Activated B cell treated with CpG ODN at 0.5 μM for 24 hours (primary cell): Measurements from ENCODE around the gene KCTD8. TPM values are rescaled to one million over a fixed set of nuclear protein-coding genes. Genes with fewer than 3 reads are reported as not detected.

Experiments used
- ATAC-seq: fragments of 200-7000 bp; cut with Tn5 transposase; one replicate; pipeline ENCODE4 v1.10.0; 2021; ENCODE audit warnings: low read depth, mild to moderate bottlenecking, moderate library complexity
- CTCF ChIA-PET: fragments of 350-600 bp; sonication (Branson Sonifier 250); formaldehyde crosslinking; loops from one replicate; lab custom pipeline; 2021; ENCODE audit warnings: antibody characterized with exemption; lab: Charles Lee
- POLR2A ChIA-PET: fragments of 350-600 bp; sonication (Branson Sonifier 250); formaldehyde crosslinking; loops from one replicate; lab custom pipeline; 2021; ENCODE audit warnings: antibody characterized with exemption; lab: Charles Lee
- DNase-seq: peaks from one replicate; pipeline ENCODE4 v3.0.0; 2022
- H3K27ac Mint-ChIP-seq: one replicate; pipeline ENCODE4 v1.8.0; 2020; ENCODE audit warnings: mixed read lengths
- H3K27me3 Mint-ChIP-seq: one replicate; pipeline ENCODE4 v1.8.0; 2021; ENCODE audit warnings: mixed read lengths
- H3K36me3 Mint-ChIP-seq: one replicate; pipeline ENCODE4 v1.8.0; 2021; ENCODE audit warnings: low read depth, mixed read lengths
- H3K4me1 Mint-ChIP-seq: one replicate; pipeline ENCODE4 v1.8.0; 2021; ENCODE audit warnings: mixed read lengths
- H3K4me3 Mint-ChIP-seq: one replicate; pipeline ENCODE4 v1.8.0; 2020; ENCODE audit warnings: mild to moderate bottlenecking, mixed read lengths
- H3K9me3 Mint-ChIP-seq: one replicate; pipeline ENCODE4 v1.8.0; 2020; ENCODE audit warnings: mixed read lengths
- intact Hi-C: fragments of 100-400 bp; cut with micrococcal nuclease; formaldehyde crosslinking; loops from one replicate; pipeline ENCODE4 v1.15.1; 2024
- total RNA-seq: library from RNA; stranded (reverse); gene quantifications from 2 replicates; pipeline ENCODE4 v1.2.3, GENCODE V29; 2022
- TF ChIP-seq, protein P1 (sequence below): fragments of 200-600 bp; IDR thresholded peaks from one replicate; pipeline ENCODE4 v1.8.0; 2022; ENCODE audit warnings: antibody characterized with exemption, mild to moderate bottlenecking

The KCTD8 gene
- total RNA-seq, 1 donor from 2014 or later: not detected

DNA sequence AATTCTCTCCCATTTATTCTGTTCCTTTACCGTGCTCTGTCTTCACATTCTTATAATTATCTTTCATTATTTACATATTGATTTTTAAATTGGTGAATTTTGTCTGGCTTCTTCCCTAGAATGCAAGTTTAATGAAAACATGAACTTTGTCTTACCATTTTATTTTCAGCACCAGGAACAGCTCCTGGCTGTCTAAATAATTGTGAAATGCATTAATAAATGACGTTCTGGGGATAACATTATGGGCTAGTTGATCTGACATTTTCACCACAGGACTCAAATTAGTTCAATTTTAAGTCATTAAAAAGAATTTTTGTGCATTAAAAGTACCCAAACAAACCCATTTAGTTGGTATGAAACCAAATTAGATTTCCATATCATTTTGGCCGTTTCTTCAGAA lies 97.5 kb downstream of the KCTD8 start:
- POLR2A ChIA-PET: no interaction called here
- Mint-ChIP-seq H3K4me1 (no peaks in the 10 kb centered on the region), H3K36me3 (no peaks in the 10 kb centered on the region), H3K9me3 (no peaks in the 10 kb centered on the region), H3K4me3 (no peak overlapping the region), H3K27ac (no peak overlapping the region), H3K27me3 (no peaks in the 10 kb centered on the region)
- ATAC-seq: no peak
- CTCF ChIA-PET: no interaction called here
- TF ChIP-seq, protein P1, sequence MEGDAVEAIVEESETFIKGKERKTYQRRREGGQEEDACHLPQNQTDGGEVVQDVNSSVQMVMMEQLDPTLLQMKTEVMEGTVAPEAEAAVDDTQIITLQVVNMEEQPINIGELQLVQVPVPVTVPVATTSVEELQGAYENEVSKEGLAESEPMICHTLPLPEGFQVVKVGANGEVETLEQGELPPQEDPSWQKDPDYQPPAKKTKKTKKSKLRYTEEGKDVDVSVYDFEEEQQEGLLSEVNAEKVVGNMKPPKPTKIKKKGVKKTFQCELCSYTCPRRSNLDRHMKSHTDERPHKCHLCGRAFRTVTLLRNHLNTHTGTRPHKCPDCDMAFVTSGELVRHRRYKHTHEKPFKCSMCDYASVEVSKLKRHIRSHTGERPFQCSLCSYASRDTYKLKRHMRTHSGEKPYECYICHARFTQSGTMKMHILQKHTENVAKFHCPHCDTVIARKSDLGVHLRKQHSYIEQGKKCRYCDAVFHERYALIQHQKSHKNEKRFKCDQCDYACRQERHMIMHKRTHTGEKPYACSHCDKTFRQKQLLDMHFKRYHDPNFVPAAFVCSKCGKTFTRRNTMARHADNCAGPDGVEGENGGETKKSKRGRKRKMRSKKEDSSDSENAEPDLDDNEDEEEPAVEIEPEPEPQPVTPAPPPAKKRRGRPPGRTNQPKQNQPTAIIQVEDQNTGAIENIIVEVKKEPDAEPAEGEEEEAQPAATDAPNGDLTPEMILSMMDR: no peak
- intact Hi-C loops: no loop called here
- DNase-seq: no peak

DNA sequence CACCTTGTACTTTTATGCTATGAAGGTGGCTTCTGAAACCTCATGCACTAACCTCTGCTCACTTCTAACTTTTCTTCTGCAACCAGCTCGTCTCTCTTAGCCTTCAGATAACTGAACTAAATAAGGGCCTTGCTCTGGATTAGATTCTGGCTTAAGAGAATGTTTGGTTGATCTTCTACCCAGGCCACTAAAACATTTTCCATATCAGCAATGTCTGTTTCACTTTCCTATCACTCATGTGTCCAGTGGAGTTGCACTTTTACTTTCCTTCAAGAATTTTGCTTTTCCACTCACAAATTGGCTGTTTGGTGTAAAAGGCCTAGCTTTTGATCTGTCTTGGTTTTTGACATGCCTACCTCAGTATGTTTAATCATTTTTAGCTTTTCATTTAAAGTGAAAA lies 105.8 kb downstream of the KCTD8 start:
- no peaks in the 10 kb centered on the region for H3K27me3 Mint-ChIP-seq
- H3K9me3 Mint-ChIP-seq: no peaks in the 10 kb centered on the region
- H3K27ac Mint-ChIP-seq: no peak overlapping the region
- H3K36me3 Mint-ChIP-seq: no peaks in the 10 kb centered on the region
- no peak overlapping the region for H3K4me3 Mint-ChIP-seq
- ATAC-seq (no peak), DNase-seq (no peak)
- no peaks in the 10 kb centered on the region for H3K4me1 Mint-ChIP-seq
- POLR2A ChIA-PET: no interaction called here
- CTCF ChIA-PET: no interaction called here
- intact Hi-C loops: no loop called here
- TF ChIP-seq, protein P1: no peak

DNA sequence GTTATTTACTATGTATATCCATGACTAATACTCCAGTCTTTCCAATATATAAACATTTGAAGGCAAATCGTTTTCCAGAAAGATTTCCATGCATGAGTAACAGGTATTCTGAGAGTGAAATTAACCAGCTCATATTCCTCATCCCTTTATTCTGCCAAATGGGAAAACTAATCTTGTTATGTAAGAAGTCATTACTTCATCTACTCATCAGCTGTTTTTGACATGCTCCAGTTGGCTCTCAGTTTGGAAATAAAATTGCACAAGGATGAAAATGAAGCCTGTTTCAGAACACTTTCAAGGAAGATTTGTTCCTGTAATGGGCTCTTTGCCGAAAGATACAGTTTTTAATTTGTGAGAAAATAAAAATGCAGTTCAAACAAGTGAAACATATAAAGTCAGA lies 121.9 kb downstream of the KCTD8 start:
- H3K36me3 Mint-ChIP-seq: no peaks in the 10 kb centered on the region
- no peaks in the 10 kb centered on the region for H3K4me1 Mint-ChIP-seq
- H3K9me3 Mint-ChIP-seq: peaks cover under 1% of the 10 kb centered on the region
- no peaks in the 10 kb centered on the region for H3K27me3 Mint-ChIP-seq
- intact Hi-C loops: no loop called here
- ChIA-PET POLR2A (no interaction called here), CTCF (no interaction called here)
- no peak for DNase-seq
- H3K4me3 Mint-ChIP-seq: no peak overlapping the region
- no peak overlapping the region for H3K27ac Mint-ChIP-seq
- TF ChIP-seq, protein P1: no peak
- ATAC-seq: no peak

- Mint-ChIP-seq H3K4me3 (no peak overlapping the region), H3K4me1 (no peaks in the 10 kb centered on the region), H3K36me3 (no peaks in the 10 kb centered on the region), H3K27ac (no peak overlapping the region), H3K27me3 (no peaks in the 10 kb centered on the region), H3K9me3 (peaks cover 2% of the 10 kb centered on the region)
- ChIA-PET CTCF (no interaction called here), POLR2A (no interaction called here)
- ATAC-seq: no peak
- no peak for DNase-seq
- intact Hi-C loops: no loop called here
- TF ChIP-seq, protein P1: no peak
These were observed 127.8 kb downstream of the KCTD8 start for GRCh38 chr4:44320833-44321232.

DNA sequence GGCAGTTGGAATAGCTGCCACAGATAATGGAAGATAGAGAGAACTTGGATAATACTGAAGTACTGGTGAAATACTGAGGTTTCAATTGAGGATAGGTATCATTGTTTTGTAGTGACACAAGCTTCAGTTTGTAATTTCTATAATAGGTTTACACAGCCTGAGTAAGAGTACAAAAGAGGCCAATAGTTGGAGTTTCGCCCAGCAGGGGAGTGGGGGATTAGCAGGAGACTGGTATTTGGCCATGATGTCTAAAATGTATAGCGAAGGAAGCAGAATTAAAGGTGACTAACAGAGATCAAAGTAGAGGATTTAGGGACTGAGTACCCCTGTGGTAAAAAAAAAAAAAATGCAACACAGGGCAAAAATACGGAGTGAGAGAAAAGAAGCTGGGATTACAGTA lies 129.5 kb downstream of the KCTD8 start:
- ChIA-PET CTCF (no interaction called here), POLR2A (no interaction called here)
- H3K4me1 Mint-ChIP-seq: no peaks in the 10 kb centered on the region
- no peaks in the 10 kb centered on the region for H3K27me3 Mint-ChIP-seq
- no peaks in the 10 kb centered on the region for H3K36me3 Mint-ChIP-seq
- no peak overlapping the region for H3K4me3 Mint-ChIP-seq
- peaks cover 2% of the 10 kb centered on the region for H3K9me3 Mint-ChIP-seq
- ATAC-seq (no peak), DNase-seq (no peak)
- H3K27ac Mint-ChIP-seq: no peak overlapping the region
- intact Hi-C loops: no loop called here
- TF ChIP-seq, protein P1: no peak
